Astrocyte (in vitro differentiated cells and primary cell): ENCODE data around the gene IL19. TPM values are rescaled to one million over a fixed set of nuclear protein-coding genes. Genes with fewer than 3 reads are reported as not detected.

Experiments used
- DNase-seq: peaks from one replicate; pipeline ENCODE4 v3.0.0-alpha.2; 2010; ENCODE audit warnings: low read depth
- FAIRE-seq: peaks from 2 replicates; lab custom pipeline; 2011; peaks lifted over from hg19 to GRCh38; lab: Jason Lieb, UNC
- H2AFZ ChIP-seq: 2 replicates; pipeline ENCODE4 v1.6.0; 2012; ENCODE audit warnings: low read depth, low read length, inconsistent platforms
- H3K27ac ChIP-seq: 2 replicates; pipeline ENCODE4 v1.5.1; 2011; ENCODE audit warnings: low read depth, low read length, inconsistent platforms
- H3K27me3 ChIP-seq: 2 replicates; pipeline ENCODE4 v1.6.0; 2011; ENCODE audit warnings: low read length, inconsistent platforms; ENCODE audit not compliant: insufficient read depth
- H3K36me3 ChIP-seq: 2 replicates; pipeline ENCODE4 v1.5.1; 2011; ENCODE audit warnings: low read length, inconsistent platforms; ENCODE audit not compliant: insufficient read depth
- H3K4me1 ChIP-seq: 2 replicates; pipeline ENCODE4 v1.5.1; 2011; ENCODE audit warnings: low read length, inconsistent platforms; ENCODE audit not compliant: insufficient read depth
- H3K4me2 ChIP-seq: 2 replicates; pipeline ENCODE4 v1.6.0; 2012; ENCODE audit warnings: low read length, inconsistent platforms
- H3K4me3 ChIP-seq: 2 replicates; pipeline ENCODE4 v1.5.1; 2011; ENCODE audit warnings: low read depth, mild to moderate bottlenecking, low read length, inconsistent platforms; ENCODE audit not compliant: insufficient read depth
- H3K79me2 ChIP-seq: 2 replicates; pipeline ENCODE4 v1.6.0; 2012; ENCODE audit warnings: mild to moderate bottlenecking, low read length, inconsistent platforms; ENCODE audit not compliant: insufficient read depth
- H3K9ac ChIP-seq: 2 replicates; pipeline ENCODE4 v1.6.0; 2012; ENCODE audit warnings: mild to moderate bottlenecking, low read length, inconsistent platforms
- H3K9me3 ChIP-seq: 2 replicates; pipeline ENCODE4 v1.5.1; 2012; ENCODE audit warnings: low read depth, mild to moderate bottlenecking, low read length, inconsistent platforms; ENCODE audit not compliant: insufficient read depth
- H4K20me1 ChIP-seq: 2 replicates; pipeline ENCODE4 v1.6.0; 2012; ENCODE audit warnings: low read length, inconsistent platforms; ENCODE audit not compliant: insufficient read depth
- H3K27ac Mint-ChIP-seq: one replicate; pipeline ENCODE4 v1.8.0; 2021; ENCODE audit warnings: mild to moderate bottlenecking, mixed read lengths; ENCODE audit not compliant: unreplicated experiment
- H3K27me3 Mint-ChIP-seq: one replicate; pipeline ENCODE4 v1.8.0; 2021; ENCODE audit warnings: low read depth, mixed read lengths; ENCODE audit not compliant: unreplicated experiment
- H3K36me3 Mint-ChIP-seq: one replicate; pipeline ENCODE4 v1.8.0; 2021; ENCODE audit warnings: low read depth, mixed read lengths; ENCODE audit not compliant: unreplicated experiment
- H3K4me1 Mint-ChIP-seq: one replicate; pipeline ENCODE4 v1.8.0; 2021; ENCODE audit warnings: low read depth, mixed read lengths; ENCODE audit not compliant: unreplicated experiment
- H3K4me3 Mint-ChIP-seq: one replicate; pipeline ENCODE4 v1.8.0; 2021; ENCODE audit warnings: mild to moderate bottlenecking, moderate library complexity, mixed read lengths; ENCODE audit not compliant: unreplicated experiment
- H3K9me3 Mint-ChIP-seq: one replicate; pipeline ENCODE4 v1.8.0; 2021; ENCODE audit warnings: mild to moderate bottlenecking, mixed read lengths; ENCODE audit not compliant: unreplicated experiment
- EZH2 ChIP-seq: IDR thresholded peaks from 2 replicates; pipeline ENCODE4 v1.6.1; 2012; ENCODE audit warnings: mild to moderate bottlenecking, low read length, inconsistent platforms; ENCODE audit not compliant: insufficient read depth
- total RNA-seq: library from RNA; stranded (reverse); gene quantifications from 2 replicates; pipeline ENCODE4 v1.2.1, GENCODE V29; 2021
- TF ChIP-seq, protein P1 (sequence below): IDR thresholded peaks from 2 replicates; pipeline ENCODE4 v1.5.1; 2011; ENCODE audit warnings: low read depth, mild to moderate bottlenecking, inconsistent platforms, low read length, moderate library complexity; ENCODE audit not compliant: insufficient read depth

The IL19 gene
- total RNA-seq, 1 donor from 2014 or later, result 0.23 TPM

DNA sequence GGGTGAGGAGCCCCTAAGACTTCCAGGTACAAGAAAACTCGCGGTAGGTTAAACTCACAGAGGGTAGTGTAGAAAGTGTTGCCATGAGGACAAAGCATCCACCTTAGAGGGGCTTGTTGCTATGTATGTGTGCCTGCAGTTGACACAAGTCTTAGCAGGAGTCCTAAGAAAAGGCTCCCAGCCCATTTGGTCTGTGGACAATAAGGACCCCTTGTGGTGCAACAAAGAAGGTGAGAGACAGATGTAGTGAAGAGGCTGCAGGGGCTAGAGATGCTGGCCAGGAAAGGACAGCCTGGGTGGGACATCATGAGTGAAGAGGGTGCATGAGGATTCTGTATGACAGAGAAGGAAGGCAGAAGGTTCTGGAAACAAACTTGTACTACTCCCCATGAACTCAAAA is 38.0 kb downstream of the IL19 start:
- Histone ChIP-seq H3K27me3 (peaks cover 25% of the 10 kb centered on the region), H3K4me2 (no peak overlapping the region), H3K4me1 (no peaks in the 10 kb centered on the region), H4K20me1 (no peaks in the 10 kb centered on the region), H3K9ac (no peak overlapping the region), H3K9me3 (no peaks in the 10 kb centered on the region), H3K4me3 (no peak overlapping the region), H2AFZ (no peak overlapping the region), H3K79me2 (no peaks in the 10 kb centered on the region), H3K27ac (no peak overlapping the region), H3K36me3 (no peaks in the 10 kb centered on the region)
- DNase-seq, result peak; percentile 24
- no peak for TF ChIP-seq EZH2
- TF ChIP-seq, protein P1, sequence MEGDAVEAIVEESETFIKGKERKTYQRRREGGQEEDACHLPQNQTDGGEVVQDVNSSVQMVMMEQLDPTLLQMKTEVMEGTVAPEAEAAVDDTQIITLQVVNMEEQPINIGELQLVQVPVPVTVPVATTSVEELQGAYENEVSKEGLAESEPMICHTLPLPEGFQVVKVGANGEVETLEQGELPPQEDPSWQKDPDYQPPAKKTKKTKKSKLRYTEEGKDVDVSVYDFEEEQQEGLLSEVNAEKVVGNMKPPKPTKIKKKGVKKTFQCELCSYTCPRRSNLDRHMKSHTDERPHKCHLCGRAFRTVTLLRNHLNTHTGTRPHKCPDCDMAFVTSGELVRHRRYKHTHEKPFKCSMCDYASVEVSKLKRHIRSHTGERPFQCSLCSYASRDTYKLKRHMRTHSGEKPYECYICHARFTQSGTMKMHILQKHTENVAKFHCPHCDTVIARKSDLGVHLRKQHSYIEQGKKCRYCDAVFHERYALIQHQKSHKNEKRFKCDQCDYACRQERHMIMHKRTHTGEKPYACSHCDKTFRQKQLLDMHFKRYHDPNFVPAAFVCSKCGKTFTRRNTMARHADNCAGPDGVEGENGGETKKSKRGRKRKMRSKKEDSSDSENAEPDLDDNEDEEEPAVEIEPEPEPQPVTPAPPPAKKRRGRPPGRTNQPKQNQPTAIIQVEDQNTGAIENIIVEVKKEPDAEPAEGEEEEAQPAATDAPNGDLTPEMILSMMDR, result peak; percentile 37
- Mint-ChIP-seq H3K36me3 (no peaks in the 10 kb centered on the region), H3K4me3 (no peak overlapping the region), H3K9me3 (peaks cover 3% of the 10 kb centered on the region), H3K4me1 (no peaks in the 10 kb centered on the region), H3K27me3 (peaks cover 32% of the 10 kb centered on the region), H3K27ac (no peak overlapping the region)
- no peak for FAIRE-seq

DNA sequence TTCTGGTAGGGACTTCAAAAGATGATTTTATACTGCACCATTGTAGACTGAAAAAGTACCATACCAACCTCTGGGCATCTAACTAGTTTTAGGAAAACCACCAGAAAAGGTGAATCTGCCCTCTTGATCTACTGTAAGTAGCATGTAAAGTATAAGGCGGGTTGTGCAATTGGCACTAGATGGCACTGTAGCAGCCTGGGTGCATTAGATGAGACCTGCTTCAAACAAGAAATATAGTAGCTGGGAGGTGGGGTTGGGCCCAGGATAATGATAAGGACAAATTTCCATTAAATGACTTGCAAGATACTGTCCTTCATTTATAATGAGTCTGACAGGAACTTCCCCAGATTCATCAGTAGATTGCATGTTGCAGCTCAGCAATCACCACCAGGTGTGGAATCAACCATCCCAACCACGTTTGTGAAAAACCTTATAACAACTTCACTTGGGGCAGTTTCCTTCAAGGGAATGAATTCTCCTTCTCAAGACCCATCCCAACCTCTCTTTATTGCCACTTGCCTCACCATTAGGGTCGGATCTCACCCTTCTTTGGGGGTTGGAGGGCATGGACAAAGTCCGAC is 39.0 kb downstream of the IL19 start:
- Histone ChIP-seq H3K9ac (no peak overlapping the region), H3K9me3 (no peaks in the 10 kb centered on the region), H3K4me1 (no peaks in the 10 kb centered on the region), H3K79me2 (no peaks in the 10 kb centered on the region), H3K27me3 (peaks cover 16% of the 10 kb centered on the region), H4K20me1 (no peaks in the 10 kb centered on the region), H3K27ac (no peak overlapping the region), H3K4me3 (no peak overlapping the region), H3K4me2 (no peak overlapping the region), H2AFZ (no peak overlapping the region), H3K36me3 (no peaks in the 10 kb centered on the region)
- no peak for DNase-seq
- FAIRE-seq, result no peak
- Mint-ChIP-seq H3K4me1 (no peaks in the 10 kb centered on the region), H3K36me3 (no peaks in the 10 kb centered on the region), H3K27ac (no peak overlapping the region), H3K9me3 (peaks cover 3% of the 10 kb centered on the region), H3K27me3 (peaks cover 23% of the 10 kb centered on the region), H3K4me3 (no peak overlapping the region)
- TF ChIP-seq EZH2, result no peak
- TF ChIP-seq, protein P1, result peak; percentile 44

DNA sequence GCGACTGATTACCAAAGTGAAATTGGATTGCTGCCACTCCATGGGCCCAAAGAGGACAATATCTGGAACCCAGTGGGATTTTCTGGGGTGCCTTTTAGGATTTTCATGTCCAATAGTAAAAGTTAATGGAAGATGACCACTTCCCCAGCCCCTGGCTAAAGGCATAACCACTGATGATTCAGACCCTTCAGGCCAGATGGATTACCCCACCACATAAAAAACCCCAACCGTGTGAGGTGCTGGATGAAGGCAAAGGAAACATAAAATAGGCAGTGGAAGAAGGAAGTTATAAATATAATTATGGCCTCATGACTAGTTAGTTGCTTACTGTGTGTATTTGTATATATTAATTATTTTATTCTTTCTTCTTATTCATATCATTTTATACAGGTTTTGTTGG is 41.9 kb downstream of the IL19 start:
- Mint-ChIP-seq H3K9me3 (peaks cover 3% of the 10 kb centered on the region), H3K36me3 (no peaks in the 10 kb centered on the region), H3K4me1 (no peaks in the 10 kb centered on the region), H3K27me3 (peaks cover 11% of the 10 kb centered on the region), H3K27ac (no peak overlapping the region), H3K4me3 (no peak overlapping the region)
- no peak overlapping the region for H2AFZ ChIP-seq
- peaks cover 7% of the 10 kb centered on the region for H3K27me3 ChIP-seq
- DNase-seq (no peak), FAIRE-seq (no peak)
- H3K27ac ChIP-seq, result no peak overlapping the region
- H4K20me1 ChIP-seq, result no peaks in the 10 kb centered on the region
- no peak for TF ChIP-seq EZH2
- TF ChIP-seq, protein P1, result no peak
- H3K9ac ChIP-seq, result no peak overlapping the region
- no peaks in the 10 kb centered on the region for H3K36me3 ChIP-seq
- no peaks in the 10 kb centered on the region for H3K9me3 ChIP-seq
- H3K4me2 ChIP-seq, result no peak overlapping the region
- no peaks in the 10 kb centered on the region for H3K79me2 ChIP-seq
- H3K4me3 ChIP-seq, result no peak overlapping the region
- H3K4me1 ChIP-seq, result no peaks in the 10 kb centered on the region
